Brain pericyte (primary cell): ENCODE results near the gene LBR.
"Not testable (repeated sequence)": the region's sequence is repeated elsewhere in the genome, so short reads cannot be mapped to it uniquely, and the experiment has no call there.

ENCODE experiments used
- DNase-seq: peaks from one replicate; pipeline ENCODE4 v3.0.0-alpha.2; 2012; ENCODE audit warnings: low read depth, low spot score

LBR gene

DNA sequence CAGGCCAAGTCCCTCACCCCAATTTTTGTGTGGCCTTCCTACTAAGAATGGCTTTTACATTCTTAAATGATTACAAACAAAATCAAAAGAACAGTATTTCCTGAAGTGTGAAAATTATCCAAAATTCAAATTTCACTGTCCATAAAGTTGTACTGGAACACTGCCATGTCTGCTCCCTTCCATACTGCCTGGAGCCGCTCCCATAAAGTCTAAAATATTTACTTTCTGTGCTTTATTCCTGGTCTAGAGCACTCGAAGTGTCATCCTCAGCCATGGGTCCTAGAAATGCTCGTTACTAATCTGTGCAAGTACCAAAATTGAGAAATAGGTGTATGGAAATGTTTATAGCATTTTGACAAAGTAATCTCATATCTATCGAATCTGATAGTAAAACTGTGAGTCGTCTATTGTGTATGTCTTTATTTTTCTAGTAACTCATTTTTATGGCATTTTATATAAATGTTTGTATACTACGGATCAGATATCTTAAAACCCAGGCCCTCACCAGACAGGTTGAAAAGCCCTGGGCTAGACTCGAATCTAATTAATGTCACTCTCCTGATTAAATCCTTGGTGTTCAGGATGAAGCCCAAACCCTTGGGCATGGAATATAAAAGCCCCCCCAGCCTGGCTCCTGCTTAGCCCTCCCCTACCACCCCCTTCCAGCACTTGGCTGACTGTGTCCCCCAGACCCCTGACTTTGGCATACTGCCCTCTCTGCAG, 4.9 kb downstream of the LBR start:
- no peak for DNase-seq

DNA sequence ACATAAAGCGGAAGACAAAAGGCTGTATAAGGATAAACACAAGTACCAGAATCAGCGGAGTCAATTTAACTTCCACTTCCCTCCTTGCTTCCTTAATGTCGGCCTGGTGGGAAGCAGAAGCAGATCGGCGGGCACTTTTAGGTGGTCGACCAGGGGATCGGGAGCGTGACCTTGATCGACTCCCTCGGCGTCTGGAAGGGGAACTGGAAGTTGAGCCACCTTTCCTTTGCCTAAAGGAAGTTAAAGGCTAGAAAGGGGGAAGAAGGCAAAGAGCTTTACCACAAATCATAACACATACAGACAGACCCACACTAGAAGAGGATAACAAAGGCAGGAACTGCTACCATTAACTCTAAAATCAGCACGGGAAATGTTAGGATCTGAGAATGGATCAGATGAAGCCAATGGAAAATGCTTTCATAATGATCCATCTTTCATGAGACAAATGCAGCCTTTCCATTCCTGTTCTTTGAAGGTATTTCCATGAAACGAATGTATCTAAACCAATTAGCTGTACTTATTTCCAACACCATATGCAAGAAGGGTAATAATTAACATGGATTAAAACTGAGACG, 5.7 kb downstream of the LBR start:
- no peak for DNase-seq

- DNase-seq, result no peak
Measured at GRCh38 chr1:225418598-225418997, 9.2 kb downstream of the LBR start.

DNA sequence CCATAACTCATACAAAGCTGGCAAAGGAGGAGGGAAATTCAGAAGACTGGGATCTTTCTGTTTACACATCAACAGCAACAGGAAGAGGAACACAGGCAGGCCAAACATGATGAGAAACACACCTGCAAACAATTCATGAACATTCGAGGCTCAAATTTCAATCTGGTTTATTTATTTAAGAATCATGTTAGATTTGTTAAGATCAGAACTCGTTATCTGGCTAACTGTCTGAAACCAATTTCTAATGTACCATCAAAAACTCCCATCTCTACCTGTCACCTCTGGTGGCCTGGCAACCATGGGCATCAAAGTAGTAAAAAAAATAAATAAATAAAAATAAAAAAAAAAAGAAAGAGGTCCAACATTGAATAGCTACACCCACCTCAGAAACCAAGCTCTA, 9.8 kb downstream of the LBR start:
- DNase-seq, result no peak

- no peak for DNase-seq
Measured at GRCh38 chr1:225415967-225416745, 11.7 kb downstream of the LBR start.

- no peak for DNase-seq
Measured at GRCh38 chr1:225415307-225415706, 12.5 kb downstream of the LBR start.

GRCh38 chr1:225413708-225414375, 14.0 kb downstream of the LBR start:
- DNase-seq, result no peak

DNA sequence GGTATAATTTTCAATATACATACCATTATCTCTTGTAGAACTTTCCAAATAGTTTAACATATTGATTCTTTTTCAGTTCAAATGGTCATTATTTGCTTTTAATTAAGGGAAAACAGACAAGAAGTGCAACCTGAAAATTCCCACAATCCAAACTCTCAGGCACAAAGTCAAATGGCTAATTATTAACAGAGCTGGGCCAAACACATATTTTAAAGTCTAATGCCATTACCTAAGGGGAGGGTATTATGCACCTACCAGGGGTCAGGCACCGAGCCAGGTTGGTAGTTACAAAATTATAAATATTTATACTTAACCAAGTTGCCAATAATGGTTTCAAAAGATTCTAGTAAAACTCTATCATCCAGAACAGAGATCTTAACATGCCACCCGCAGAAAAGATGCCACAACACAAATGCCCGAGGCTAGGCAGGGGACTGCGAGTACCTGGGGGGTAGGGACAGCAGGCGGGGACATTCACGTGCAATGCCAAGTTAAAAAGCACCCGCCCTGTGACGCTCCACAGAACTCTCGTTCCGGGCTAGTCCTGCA, 15.0 kb downstream of the LBR start:
- DNase-seq, result no peak

DNA sequence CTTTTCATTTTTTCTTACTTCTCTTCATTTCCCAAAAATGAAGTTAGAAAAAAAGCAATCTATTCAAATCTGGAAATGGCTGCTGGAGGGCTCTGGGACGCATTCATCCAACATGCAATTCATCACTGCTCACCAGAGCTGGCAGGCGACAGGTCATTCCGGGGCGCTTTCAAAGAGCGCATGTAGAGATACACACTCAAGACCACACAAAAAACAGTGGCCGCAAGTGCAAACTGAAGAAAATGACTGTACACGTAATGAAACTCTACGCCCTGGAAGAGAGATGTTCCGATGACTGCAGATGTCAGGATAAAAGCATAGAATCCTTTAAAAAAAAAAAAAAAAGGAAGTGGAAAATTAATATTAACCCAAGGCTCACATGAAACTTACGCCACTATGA, 15.5 kb downstream of the LBR start:
- DNase-seq, result no peak

- DNase-seq, result no peak
Measured at GRCh38 chr1:225410036-225410435, 17.8 kb downstream of the LBR start.

DNA sequence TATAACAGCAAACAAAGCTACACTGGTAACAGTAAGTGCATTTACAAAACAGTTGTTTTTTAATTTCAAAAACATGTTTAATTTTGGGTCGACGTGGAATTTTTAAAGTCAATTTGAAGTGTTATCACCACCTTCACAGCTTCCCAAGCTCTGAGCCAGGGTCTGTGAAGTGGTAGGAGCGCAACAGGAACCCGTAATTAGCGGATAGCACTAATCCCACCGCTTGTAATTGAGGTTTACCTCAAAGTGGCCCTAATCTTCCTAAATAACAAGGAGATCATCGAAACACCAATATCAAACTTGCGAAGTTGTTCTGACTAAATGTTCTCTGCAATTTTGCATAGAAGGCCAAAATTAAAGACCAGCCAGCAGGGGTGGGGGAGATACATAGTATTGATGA, 18.8 kb downstream of the LBR start:
- no peak for DNase-seq

DNA sequence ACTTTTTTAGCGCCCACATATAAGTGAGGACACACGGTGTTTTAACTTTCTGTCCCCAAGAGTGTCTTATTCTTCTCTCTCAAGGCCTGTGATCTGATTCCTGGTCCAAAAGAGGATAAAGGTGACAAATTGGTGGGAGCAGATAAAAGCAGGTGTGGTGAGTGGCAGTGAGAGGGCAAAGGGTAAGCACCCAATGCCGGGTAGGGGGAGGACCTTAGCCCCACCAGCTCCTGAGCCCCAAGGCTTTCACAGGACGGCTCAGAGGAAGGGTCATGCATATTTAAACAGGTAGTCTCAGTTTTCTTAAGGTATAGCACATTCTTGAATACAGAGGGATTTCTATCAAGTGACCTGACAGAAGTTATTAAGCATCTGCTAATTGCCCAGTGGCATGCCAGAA, 19.6 kb downstream of the LBR start:
- DNase-seq, result no peak

DNA sequence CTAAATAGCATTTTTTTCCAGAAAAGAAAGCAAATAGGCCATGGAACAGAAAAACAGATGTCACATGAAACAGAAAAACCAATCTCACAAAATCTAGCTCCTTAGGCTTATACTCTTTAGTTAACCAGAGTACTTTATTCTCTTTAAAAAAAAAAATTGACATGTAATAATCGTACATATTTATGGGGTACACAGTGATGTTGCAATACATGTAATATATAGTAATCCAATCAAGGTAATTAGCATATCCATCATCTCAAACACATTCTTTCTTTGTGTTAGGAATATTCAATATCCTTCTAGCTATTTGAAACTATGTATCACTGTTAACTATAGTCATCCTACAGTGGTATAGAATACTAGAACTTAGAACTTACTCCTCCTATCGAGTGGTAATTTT, 20.1 kb downstream of the LBR start:
- DNase-seq, result no peak

- DNase-seq, result no peak
Measured at GRCh38 chr1:225406976-225407725, 20.7 kb downstream of the LBR start.

GRCh38 chr1:225400968-225401367, 26.9 kb downstream of the LBR start:
- DNase-seq, result no peak

GRCh38 chr1:225396357-225396756, 31.5 kb downstream of the LBR start:
- DNase-seq, result no peak

GRCh38 chr1:225389843-225390242, 38.0 kb downstream of the LBR start:
- DNase-seq, result no peak

DNA sequence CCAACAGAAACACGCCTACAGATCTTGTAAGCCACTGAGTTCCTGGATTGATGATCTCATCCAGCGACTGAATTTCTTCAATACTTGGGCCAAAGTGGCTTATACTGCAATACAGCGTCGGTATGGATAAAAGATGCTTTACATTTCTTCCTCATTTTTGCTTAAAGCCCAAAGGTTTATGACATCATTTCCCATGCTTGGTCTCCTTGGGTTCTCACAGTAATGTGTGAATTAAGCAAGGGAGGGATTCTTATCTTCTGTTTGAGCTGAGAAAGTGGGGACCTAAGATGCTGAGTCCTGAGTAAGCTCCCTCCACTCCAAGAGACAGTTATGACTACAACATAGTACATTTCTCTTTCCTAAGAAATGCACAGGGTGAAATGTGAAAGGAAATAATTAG, 39.5 kb downstream of the LBR start:
- no peak for DNase-seq

DNA sequence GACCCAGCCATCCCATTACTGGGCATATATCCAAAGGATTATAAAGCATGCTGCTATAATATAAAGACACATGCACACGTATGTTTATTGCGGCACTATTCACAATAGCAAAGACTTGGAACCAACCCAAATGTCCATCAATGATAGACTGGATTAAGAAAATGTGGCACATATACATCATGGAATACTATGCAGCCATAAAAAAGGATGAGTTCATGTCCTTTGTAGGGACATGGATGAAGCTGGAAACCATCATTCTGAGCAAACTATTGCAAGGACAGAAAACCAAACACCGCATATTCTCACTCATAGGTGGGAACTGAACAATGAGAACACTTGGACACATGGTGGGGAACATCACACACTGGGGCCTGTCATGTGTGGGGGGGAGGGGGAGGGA, 41.0 kb downstream of the LBR start:
- not testable (repeated sequence) for DNase-seq

DNA sequence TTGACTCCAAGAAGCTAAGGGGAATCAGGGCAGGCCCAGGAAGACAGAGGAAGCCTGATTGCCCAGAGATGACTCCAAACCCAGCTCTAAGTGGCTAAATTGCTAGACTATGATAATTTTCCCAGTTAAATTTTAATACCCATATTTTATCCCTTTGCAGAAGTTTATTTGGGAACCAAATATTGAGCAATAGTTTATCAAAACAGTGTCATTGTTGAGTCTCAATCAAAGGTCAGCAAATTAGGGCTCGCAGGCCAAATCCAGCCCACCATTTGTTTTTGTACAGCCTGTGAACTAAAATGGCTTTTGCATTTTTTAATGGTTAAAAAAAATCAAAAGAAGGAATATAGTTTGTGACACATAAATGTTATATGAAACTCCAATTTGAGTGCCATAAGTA, 47.1 kb downstream of the LBR start:
- DNase-seq, result no peak

GRCh38 chr1:225378880-225379279, 49.0 kb downstream of the LBR start:
- DNase-seq, result no peak
